Progenitor cell of endocrine pancreas (in vitro differentiated cells): Measurements from ENCODE around the gene VWA5A. TPM values are rescaled to one million over a fixed set of nuclear protein-coding genes. Genes with fewer than 3 reads are reported as not detected.

Experiments used
- DNase-seq: peaks from one replicate; pipeline ENCODE4 v3.0.0; 2021; ENCODE audit warnings: low spot score; ENCODE audit not compliant: unreplicated experiment
- H3K27ac Mint-ChIP-seq: 2 replicates; pipeline ENCODE4 v1.8.0; 2021; ENCODE audit warnings: mild to moderate bottlenecking, moderate library complexity, mixed read lengths
- H3K27me3 Mint-ChIP-seq: 2 replicates; pipeline ENCODE4 v1.8.0; 2021; ENCODE audit warnings: mixed read lengths
- H3K36me3 Mint-ChIP-seq: 2 replicates; pipeline ENCODE4 v1.8.0; 2022; ENCODE audit warnings: mixed read lengths; ENCODE audit not compliant: insufficient read depth
- H3K4me1 Mint-ChIP-seq: 2 replicates; pipeline ENCODE4 v1.8.0; 2021; ENCODE audit warnings: low read depth, mixed read lengths
- H3K4me3 Mint-ChIP-seq: 2 replicates; pipeline ENCODE4 v1.8.0; 2021; ENCODE audit warnings: low read depth, mild to moderate bottlenecking, moderate library complexity, mixed read lengths
- H3K9me3 Mint-ChIP-seq: 2 replicates; pipeline ENCODE4 v1.8.0; 2021; ENCODE audit warnings: low read depth, mixed read lengths
- CTCF ChIP-seq: fragments of 200-600 bp; sonication (generic); IDR thresholded peaks from one replicate; pipeline ENCODE4 v1.5.0; 2021; ENCODE audit warnings: antibody characterized with exemption, mild to moderate bottlenecking; ENCODE audit not compliant: unreplicated experiment
- total RNA-seq: library from RNA; stranded (reverse); gene quantifications from 2 replicates; pipeline ENCODE4 v1.2.1, GENCODE V29; 2021

The VWA5A gene
- total RNA-seq, 1 donor from 2014 or later, result 22.6 TPM

DNA sequence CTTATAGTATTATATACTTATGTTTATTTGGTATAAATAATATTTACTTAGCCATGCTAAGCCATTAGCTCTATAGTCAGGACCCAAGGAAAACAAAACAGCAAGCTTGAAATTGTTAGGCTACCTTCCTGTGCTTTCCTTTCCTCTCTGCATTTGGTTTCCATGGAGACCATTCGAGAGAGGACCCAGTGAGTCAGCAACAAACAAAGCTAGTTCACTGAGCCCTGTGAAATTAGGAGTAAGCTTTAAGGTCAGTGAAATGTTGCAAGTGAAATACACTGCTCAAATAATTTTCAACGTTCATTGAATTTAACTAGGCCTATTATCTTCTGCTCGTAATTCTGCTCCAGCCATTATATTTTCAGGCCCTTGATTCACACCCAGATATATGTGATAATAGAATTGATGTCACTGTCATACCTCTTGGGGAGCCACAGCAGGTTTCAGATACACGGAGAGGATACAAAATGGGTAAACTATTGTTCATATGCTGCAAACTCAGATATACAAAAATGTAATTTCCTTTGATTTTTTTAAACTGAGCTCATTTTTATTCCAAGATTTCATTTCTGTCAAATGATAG lies 58.8 kb downstream of the VWA5A start:
- no peak for DNase-seq
- Mint-ChIP-seq H3K4me1 (peaks cover 7% of the 10 kb centered on the region), H3K36me3 (no peaks in the 10 kb centered on the region), H3K9me3 (peaks cover 7% of the 10 kb centered on the region), H3K27me3 (no peaks in the 10 kb centered on the region), H3K27ac (peak overlapping the region; percentile 67), H3K4me3 (no peak overlapping the region)
- no peak for TF ChIP-seq CTCF

DNA sequence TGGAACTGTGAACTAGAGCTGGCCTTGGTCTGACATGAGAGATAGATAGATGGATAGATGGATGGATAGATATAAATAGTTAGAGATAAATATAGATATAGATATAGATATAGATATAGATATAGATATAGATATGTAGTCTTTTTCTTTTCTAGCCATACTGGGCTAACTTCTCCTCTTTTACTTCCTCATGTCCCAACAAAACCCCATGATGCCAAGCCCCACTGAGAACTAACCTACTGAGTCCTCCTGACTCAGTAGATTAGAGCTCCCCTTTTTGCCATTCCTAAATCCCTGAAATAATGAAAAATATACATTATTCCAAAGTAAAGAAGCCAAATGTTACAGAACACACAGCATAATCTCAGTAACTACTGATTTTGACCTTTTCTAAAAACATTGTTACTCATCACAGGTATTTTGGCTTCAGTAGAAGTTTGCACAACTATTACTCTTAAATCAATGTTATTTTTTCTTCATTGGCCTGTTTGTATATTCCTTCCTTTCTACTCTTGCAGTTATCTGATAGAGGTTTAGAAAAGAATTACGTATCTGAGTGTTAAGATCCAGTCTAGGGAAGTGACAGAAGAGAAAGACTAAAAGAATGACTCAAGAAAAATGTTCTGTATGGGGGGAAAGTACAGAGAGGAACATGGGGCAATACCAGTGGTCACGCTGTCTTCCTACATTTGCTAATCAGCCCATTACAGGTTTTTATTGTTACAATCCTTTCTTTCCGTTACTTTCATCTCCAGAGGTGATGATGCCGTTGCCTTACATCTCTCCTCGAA lies 61.9 kb downstream of the VWA5A start:
- Mint-ChIP-seq H3K27me3 (no peaks in the 10 kb centered on the region), H3K9me3 (peaks cover 4% of the 10 kb centered on the region), H3K4me1 (peaks cover 7% of the 10 kb centered on the region), H3K27ac (no peak overlapping the region), H3K4me3 (no peak overlapping the region), H3K36me3 (no peaks in the 10 kb centered on the region)
- TF ChIP-seq CTCF, result no peak
- DNase-seq, result no peak

DNA sequence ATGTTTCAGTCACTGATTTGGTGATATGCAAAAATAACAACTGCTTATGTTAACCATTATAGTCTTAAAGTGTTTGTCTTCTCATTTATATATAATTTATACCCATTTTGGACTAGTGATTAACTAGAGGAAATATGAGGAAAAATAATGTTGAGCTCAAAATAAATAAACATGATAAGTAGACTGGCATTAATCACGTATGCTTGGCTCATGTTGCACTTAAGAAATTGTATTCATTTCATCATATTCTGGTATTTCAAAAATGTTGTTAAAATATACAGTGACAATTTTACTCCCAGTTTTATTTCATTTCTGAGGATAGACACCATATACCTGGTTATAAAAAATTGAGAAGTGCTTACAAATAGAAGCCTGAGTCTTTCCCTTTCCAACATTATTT lies 64.1 kb downstream of the VWA5A start:
- no peak for DNase-seq
- H3K4me1 Mint-ChIP-seq, result peaks cover 4% of the 10 kb centered on the region
- no peaks in the 10 kb centered on the region for H3K36me3 Mint-ChIP-seq
- H3K27me3 Mint-ChIP-seq, result no peaks in the 10 kb centered on the region
- H3K9me3 Mint-ChIP-seq, result peaks cover 4% of the 10 kb centered on the region
- no peak for TF ChIP-seq CTCF
- H3K4me3 Mint-ChIP-seq, result no peak overlapping the region
- H3K27ac Mint-ChIP-seq, result no peak overlapping the region

- H3K27me3 Mint-ChIP-seq, result no peaks in the 10 kb centered on the region
- peaks cover 4% of the 10 kb centered on the region for H3K4me1 Mint-ChIP-seq
- DNase-seq, result no peak
- H3K9me3 Mint-ChIP-seq, result peaks cover 4% of the 10 kb centered on the region
- TF ChIP-seq CTCF, result no peak
- H3K36me3 Mint-ChIP-seq, result no peaks in the 10 kb centered on the region
- no peak within 1 kb of the TSS for H3K27ac Mint-ChIP-seq
- H3K4me3 Mint-ChIP-seq, result no peak within 1 kb of the TSS
Measured at GRCh38 chr11:124183068-124183467, 67.8 kb downstream of the VWA5A start, which contains the start of gene OR10D3. Gene OR10D3 (plus strand): TSS chr11:124183345. CDS start chr11:124185270, 1,925 bp downstream.

GRCh38 chr11:124190298-124191139 lies 75.3 kb downstream of the VWA5A start:
- TF ChIP-seq CTCF, result no peak
- Mint-ChIP-seq H3K36me3 (no peaks in the 10 kb centered on the region), H3K9me3 (no peaks in the 10 kb centered on the region), H3K4me1 (peaks cover 3% of the 10 kb centered on the region), H3K27ac (no peak overlapping the region), H3K27me3 (no peaks in the 10 kb centered on the region), H3K4me3 (no peak overlapping the region)
- DNase-seq, result no peak
